ENCODE measurements around the gene DNAJC30.

DNAJC30 gene

DNA sequence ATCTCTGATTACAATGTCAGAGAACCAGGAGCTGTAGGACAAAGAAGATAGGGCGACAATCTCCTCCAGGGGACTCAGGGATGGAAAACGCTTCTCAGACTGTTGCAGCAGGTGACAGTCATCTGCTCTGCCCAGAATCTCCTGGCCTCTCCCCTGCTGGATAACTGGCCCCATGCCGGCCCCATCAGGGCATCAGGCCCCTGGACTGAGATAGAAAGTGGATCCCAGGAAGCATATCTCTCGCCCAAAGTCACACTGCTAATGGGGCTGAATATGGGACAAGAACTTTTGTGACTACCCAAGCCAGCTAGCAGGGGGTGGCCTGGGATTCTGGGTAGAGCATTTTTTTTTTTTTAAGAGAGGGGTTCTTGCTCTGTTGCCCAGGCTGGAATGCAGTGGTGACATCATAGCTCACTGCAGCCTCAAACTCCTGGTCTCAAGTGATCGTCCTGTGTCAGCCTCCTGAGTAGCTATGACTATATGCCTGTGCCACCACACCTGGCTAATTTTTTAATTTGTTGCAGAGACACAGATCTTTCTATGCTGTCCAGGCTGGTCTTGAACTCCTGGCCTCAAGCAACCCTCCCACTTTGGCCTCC, 38.5 kb downstream of the DNAJC30 start:
- H3K9me3 ChIP-seq (ENCODE audit: control insufficient read depth, low read depth, low read length), result no peaks in the 10 kb centered on the region

DNA sequence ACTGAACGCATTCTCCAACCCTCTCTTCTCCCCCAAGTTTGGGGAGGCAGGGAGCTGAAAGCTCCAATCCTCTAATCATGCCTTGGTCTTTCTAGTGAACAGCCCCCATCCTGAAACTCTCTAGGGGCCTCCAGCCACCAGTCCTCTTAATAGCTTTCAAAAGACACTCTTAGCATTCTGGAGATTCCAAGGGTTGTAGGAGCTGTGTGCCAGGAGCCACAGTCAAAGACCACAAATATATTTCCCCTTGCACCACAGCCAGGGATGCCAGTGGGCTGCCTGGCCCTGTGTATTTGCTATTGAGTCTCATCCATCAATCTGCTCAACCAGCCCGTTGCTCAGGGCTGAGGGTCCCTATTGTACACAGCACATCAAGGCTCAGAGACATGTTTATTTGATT, 40.4 kb downstream of the DNAJC30 start:
- H3K27ac ChIP-seq (ENCODE audit: low read length), result no peak overlapping the region
- no peaks in the 10 kb centered on the region for H3K36me3 ChIP-seq (ENCODE audit: control insufficient read depth, low read depth, low read length)
- H3K9me3 ChIP-seq (ENCODE audit: control insufficient read depth, low read depth, low read length), result no peaks in the 10 kb centered on the region

More for the DNA sequence above, 38.5 kb downstream of the DNAJC30 start:
- no peak overlapping the region for H3K27ac ChIP-seq (ENCODE audit: low read length)
- H3K27me3 ChIP-seq (ENCODE audit: control insufficient read depth, insufficient read depth, low read length), result peaks cover 37% of the 10 kb centered on the region
- no peak overlapping the region for H3K9ac ChIP-seq (ENCODE audit: low read length)
- H3K4me3 ChIP-seq (ENCODE audit: low read length), result no peak overlapping the region
- H3K36me3 ChIP-seq (ENCODE audit: control insufficient read depth, low read depth, low read length), result no peaks in the 10 kb centered on the region
- H3K4me1 ChIP-seq (ENCODE audit: control insufficient read depth, low read depth, low read length), result no peaks in the 10 kb centered on the region

DNA sequence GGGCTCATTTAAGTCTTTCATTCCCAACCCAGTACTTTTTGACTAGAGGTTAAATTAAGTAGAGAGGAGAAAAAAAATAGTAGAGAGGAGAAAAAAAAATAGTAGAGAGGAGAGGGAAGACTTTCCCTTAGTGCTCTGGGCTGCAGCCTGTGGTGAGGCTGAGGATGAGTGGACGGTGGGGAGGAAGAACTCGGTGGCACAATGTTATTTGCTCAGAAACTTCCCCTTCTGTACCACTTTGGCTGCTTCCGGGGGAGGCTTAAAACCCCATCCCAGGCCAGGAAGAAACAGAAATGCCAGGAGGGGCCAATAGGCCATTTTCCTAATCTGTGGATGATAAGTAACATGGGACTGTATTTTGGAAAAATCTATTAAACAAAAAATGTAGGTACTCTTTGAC, 44.3 kb downstream of the DNAJC30 start:
- no peaks in the 10 kb centered on the region for H3K4me1 ChIP-seq (ENCODE audit: control insufficient read depth, low read depth, low read length)
- H3K27me3 ChIP-seq (ENCODE audit: control insufficient read depth, insufficient read depth, low read length), result no peaks in the 10 kb centered on the region
- H3K4me3 ChIP-seq (ENCODE audit: low read length), result no peak overlapping the region

More for the DNA sequence above, 40.4 kb downstream of the DNAJC30 start:
- no peak overlapping the region for H3K4me3 ChIP-seq (ENCODE audit: low read length)
- H3K4me1 ChIP-seq (ENCODE audit: control insufficient read depth, low read depth, low read length), result no peaks in the 10 kb centered on the region
- peaks cover 18% of the 10 kb centered on the region for H3K27me3 ChIP-seq (ENCODE audit: control insufficient read depth, insufficient read depth, low read length)
- no peak overlapping the region for H3K9ac ChIP-seq (ENCODE audit: low read length)

GRCh38 chr7:73635428-73636200, 47.6 kb downstream of the DNAJC30 start:
- H3K36me3 ChIP-seq (ENCODE audit: control insufficient read depth, low read depth, low read length), result no peaks in the 10 kb centered on the region
- no peaks in the 10 kb centered on the region for H3K9me3 ChIP-seq (ENCODE audit: control insufficient read depth, low read depth, low read length)
- H3K27me3 ChIP-seq (ENCODE audit: control insufficient read depth, insufficient read depth, low read length), result no peaks in the 10 kb centered on the region
- no peak overlapping the region for H3K9ac ChIP-seq (ENCODE audit: low read length)
- no peak overlapping the region for H3K4me3 ChIP-seq (ENCODE audit: low read length)
- H3K27ac ChIP-seq (ENCODE audit: low read length), result no peak overlapping the region
- no peaks in the 10 kb centered on the region for H3K4me1 ChIP-seq (ENCODE audit: control insufficient read depth, low read depth, low read length)

More for the DNA sequence above, 44.3 kb downstream of the DNAJC30 start:
- no peaks in the 10 kb centered on the region for H3K36me3 ChIP-seq (ENCODE audit: control insufficient read depth, low read depth, low read length)
- H3K9me3 ChIP-seq (ENCODE audit: control insufficient read depth, low read depth, low read length), result no peaks in the 10 kb centered on the region
- H3K9ac ChIP-seq (ENCODE audit: low read length), result no peak overlapping the region
- no peak overlapping the region for H3K27ac ChIP-seq (ENCODE audit: low read length)

DNA sequence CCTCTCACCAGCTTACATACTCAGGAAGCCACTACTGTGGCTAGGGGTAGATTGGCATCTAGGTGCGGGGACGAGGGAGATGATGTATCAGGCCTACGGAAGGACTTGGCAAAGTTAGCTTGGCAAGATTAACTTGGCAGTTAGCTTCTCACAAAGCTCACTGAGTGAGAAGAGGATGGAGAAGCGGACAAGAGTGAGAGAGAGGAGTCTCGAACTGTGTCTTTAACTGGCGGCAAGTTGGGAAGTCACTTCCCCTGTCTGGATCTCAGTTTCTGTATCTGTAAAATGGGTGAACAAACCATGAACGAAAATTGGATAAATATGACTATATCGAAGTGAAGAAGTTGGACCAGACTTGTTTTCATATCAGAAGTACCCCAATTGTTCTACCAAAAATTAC, 49.4 kb downstream of the DNAJC30 start:
- Histone ChIP-seq H3K36me3 (ENCODE audit: control insufficient read depth, low read depth, low read length) (no peaks in the 10 kb centered on the region), H3K4me3 (ENCODE audit: low read length) (no peak overlapping the region), H3K9ac (ENCODE audit: low read length) (no peak overlapping the region), H3K4me1 (ENCODE audit: control insufficient read depth, low read depth, low read length) (no peaks in the 10 kb centered on the region), H3K27me3 (ENCODE audit: control insufficient read depth, insufficient read depth, low read length) (no peaks in the 10 kb centered on the region), H3K9me3 (ENCODE audit: control insufficient read depth, low read depth, low read length) (no peaks in the 10 kb centered on the region), H3K27ac (ENCODE audit: low read length) (no peak overlapping the region)

- no peaks in the 10 kb centered on the region for H3K4me1 ChIP-seq (ENCODE audit: control insufficient read depth, low read depth, low read length)
- H3K27ac ChIP-seq (ENCODE audit: low read length), result no peak overlapping the region
- H3K36me3 ChIP-seq (ENCODE audit: control insufficient read depth, low read depth, low read length), result no peaks in the 10 kb centered on the region
- H3K4me3 ChIP-seq (ENCODE audit: low read length), result no peak overlapping the region
- H3K27me3 ChIP-seq (ENCODE audit: control insufficient read depth, insufficient read depth, low read length), result no peaks in the 10 kb centered on the region
- H3K9ac ChIP-seq (ENCODE audit: low read length), result no peak overlapping the region
- H3K9me3 ChIP-seq (ENCODE audit: control insufficient read depth, low read depth, low read length), result no peaks in the 10 kb centered on the region
Measured at GRCh38 chr7:73633323-73633722, 49.9 kb downstream of the DNAJC30 start.

- no peaks in the 10 kb centered on the region for H3K4me1 ChIP-seq (ENCODE audit: control insufficient read depth, low read depth, low read length)
- no peak overlapping the region for H3K9ac ChIP-seq (ENCODE audit: low read length)
- no peak overlapping the region for H3K4me3 ChIP-seq (ENCODE audit: low read length)
- no peak overlapping the region for H3K27ac ChIP-seq (ENCODE audit: low read length)
- no peaks in the 10 kb centered on the region for H3K9me3 ChIP-seq (ENCODE audit: control insufficient read depth, low read depth, low read length)
- no peaks in the 10 kb centered on the region for H3K36me3 ChIP-seq (ENCODE audit: control insufficient read depth, low read depth, low read length)
- no peaks in the 10 kb centered on the region for H3K27me3 ChIP-seq (ENCODE audit: control insufficient read depth, insufficient read depth, low read length)
Measured at GRCh38 chr7:73631558-73631957, 51.7 kb downstream of the DNAJC30 start.

All from iPS-18a (cell line).